Endothelial cell of umbilical vein (primary cell): Measurements from ENCODE around the gene NOP58.

Source experiments
- MYC ChIP-seq: IDR thresholded peaks from one replicate; pipeline ENCODE4 v1.6.1; 2011; ENCODE audit warnings: mild to moderate bottlenecking, low read depth, low read length
- POLR2A ChIP-seq: IDR thresholded peaks from 2 replicates; pipeline ENCODE4 v1.6.1; 2012; ENCODE audit warnings: low read depth, mild to moderate bottlenecking, control low read depth, low read length
- TF ChIP-seq, protein P1 (sequence below), 2 donors: IDR thresholded peaks; 1 replicate in 1 of 2; 2 replicates in 1 of 2; pipeline ENCODE4 v1.5.1; 2011; ENCODE audit warnings: low read length in 2 of 2, mild to moderate bottlenecking in 2 of 2, moderate library complexity in 2 of 2, control low read depth in 1 of 2, inconsistent platforms in 1 of 2, low read depth in 1 of 2; ENCODE audit not compliant: insufficient read depth in 1 of 2; ENCODE audit errors: extremely low read depth in 1 of 2

DNA sequence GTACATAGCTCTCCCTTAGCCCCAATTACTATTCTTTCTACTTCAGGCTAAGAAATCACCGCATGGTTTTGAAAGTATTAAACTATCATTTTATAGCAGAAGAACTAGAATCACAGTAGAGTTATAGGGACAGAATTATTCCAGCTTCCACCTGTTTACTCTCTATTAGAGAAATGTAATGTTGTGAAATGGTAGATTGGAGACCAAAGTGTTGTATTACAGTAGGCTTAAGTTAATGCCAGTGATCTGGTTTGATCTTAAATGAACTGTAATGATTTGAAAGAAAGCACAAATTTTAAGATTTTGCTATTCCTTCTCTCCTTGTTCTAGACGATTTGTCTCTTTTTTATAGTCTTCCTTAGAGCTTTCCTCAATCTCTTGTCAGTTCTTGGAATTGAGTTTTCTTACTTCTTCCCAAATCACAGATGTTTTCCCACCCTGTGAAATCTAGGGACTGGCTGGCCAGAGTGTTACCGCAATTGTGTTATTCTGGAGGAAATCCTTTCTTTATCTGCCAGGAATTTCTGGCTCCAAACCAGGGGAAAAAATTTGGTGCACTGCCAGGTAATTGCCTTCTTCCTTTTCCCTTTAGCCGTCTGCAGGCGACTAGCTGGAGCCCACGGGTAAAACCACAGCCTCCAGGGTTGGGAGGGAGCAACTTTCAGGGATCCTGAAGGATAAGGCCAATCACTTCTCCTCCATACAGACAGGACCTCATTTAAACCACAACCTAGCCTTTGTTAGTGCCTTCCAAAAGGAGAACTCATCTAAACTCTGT, 51.7 kb downstream of the NOP58 start:
- TF ChIP-seq POLR2A: peak; percentile 36
- TF ChIP-seq, protein P1, sequence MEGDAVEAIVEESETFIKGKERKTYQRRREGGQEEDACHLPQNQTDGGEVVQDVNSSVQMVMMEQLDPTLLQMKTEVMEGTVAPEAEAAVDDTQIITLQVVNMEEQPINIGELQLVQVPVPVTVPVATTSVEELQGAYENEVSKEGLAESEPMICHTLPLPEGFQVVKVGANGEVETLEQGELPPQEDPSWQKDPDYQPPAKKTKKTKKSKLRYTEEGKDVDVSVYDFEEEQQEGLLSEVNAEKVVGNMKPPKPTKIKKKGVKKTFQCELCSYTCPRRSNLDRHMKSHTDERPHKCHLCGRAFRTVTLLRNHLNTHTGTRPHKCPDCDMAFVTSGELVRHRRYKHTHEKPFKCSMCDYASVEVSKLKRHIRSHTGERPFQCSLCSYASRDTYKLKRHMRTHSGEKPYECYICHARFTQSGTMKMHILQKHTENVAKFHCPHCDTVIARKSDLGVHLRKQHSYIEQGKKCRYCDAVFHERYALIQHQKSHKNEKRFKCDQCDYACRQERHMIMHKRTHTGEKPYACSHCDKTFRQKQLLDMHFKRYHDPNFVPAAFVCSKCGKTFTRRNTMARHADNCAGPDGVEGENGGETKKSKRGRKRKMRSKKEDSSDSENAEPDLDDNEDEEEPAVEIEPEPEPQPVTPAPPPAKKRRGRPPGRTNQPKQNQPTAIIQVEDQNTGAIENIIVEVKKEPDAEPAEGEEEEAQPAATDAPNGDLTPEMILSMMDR (IDR thresholded peaks at IDR 0.05; ENCODE audit: extremely low read depth in 1 of 2, insufficient read depth in 1 of 2, low read depth in 1 of 2, low read length in 2 of 2): no peak
- no peak for TF ChIP-seq MYC
